GM23338 (cell line): ENCODE data around the gene HMGXB3. TPM values are rescaled to one million over a fixed set of nuclear protein-coding genes. Genes with fewer than 3 reads are reported as not detected.

Source experiments
- ATAC-seq: fragments of 200-7000 bp; cut with Tn5 transposase; 3 replicates; pipeline ENCODE4 v1.9.1; 2020
- DNase-seq: peaks from one replicate; pipeline ENCODE4 v3.0.0-alpha.2; 2015; ENCODE audit warnings: low spot score
- H2AFZ ChIP-seq: fragments of 200-600 bp; sonication (generic); 2 replicates; pipeline ENCODE4 v1.8.0; 2016; ENCODE audit warnings: antibody characterized with exemption, mild to moderate bottlenecking, moderate library complexity
- H3F3A ChIP-seq: fragments of 200-600 bp; sonication (generic); replicated peaks from 2 replicates; pipeline ENCODE4 v1.8.0; 2017; ENCODE audit warnings: antibody characterized with exemption, mixed run types, low read depth
- H3K27ac ChIP-seq: fragments of 200-600 bp; sonication (generic); 2 replicates; pipeline ENCODE4 v1.6.1; 2016; ENCODE audit warnings: low read depth
- H3K27me3 ChIP-seq: fragments of 200-600 bp; sonication (generic); 2 replicates; pipeline ENCODE4 v1.8.0; 2016; ENCODE audit warnings: mild to moderate bottlenecking, mixed run types, moderate library complexity; ENCODE audit not compliant: insufficient read depth
- H3K36me3 ChIP-seq: fragments of 200-600 bp; sonication (generic); 2 replicates; pipeline ENCODE4 v1.8.0; 2016; ENCODE audit warnings: mild to moderate bottlenecking; ENCODE audit not compliant: insufficient read depth
- H3K4me1 ChIP-seq: fragments of 200-600 bp; sonication (generic); 2 replicates; pipeline ENCODE4 v1.8.0; 2016; ENCODE audit warnings: mild to moderate bottlenecking, moderate library complexity; ENCODE audit not compliant: insufficient read depth
- H3K4me2 ChIP-seq: fragments of 200-600 bp; sonication (generic); 2 replicates; pipeline ENCODE4 v1.7.1; 2017; ENCODE audit warnings: mixed run types
- H3K4me3 ChIP-seq: fragments of 200-600 bp; sonication (generic); 2 replicates; pipeline ENCODE4 v1.6.1; 2016; ENCODE audit warnings: mixed run types
- H3K79me2 ChIP-seq: fragments of 200-600 bp; sonication (generic); replicated peaks from 2 replicates; pipeline ENCODE4 v1.8.0; 2017; ENCODE audit warnings: mild to moderate bottlenecking; ENCODE audit not compliant: insufficient read depth
- H3K9me2 ChIP-seq: fragments of 200-600 bp; sonication (generic); 2 replicates; pipeline ENCODE4 v1.8.0; 2017; ENCODE audit not compliant: insufficient read depth
- H4K20me1 ChIP-seq: fragments of 200-600 bp; sonication (generic); replicated peaks from 2 replicates; pipeline ENCODE4 v1.8.0; 2017; ENCODE audit warnings: mild to moderate bottlenecking; ENCODE audit not compliant: insufficient read depth
- H3K27ac Mint-ChIP-seq: 2 replicates; pipeline ENCODE4 v1.8.0; 2020; ENCODE audit warnings: inconsistent platforms, mild to moderate bottlenecking, moderate library complexity, mixed read lengths
- H3K27me3 Mint-ChIP-seq: 3 replicates; pipeline ENCODE4 v1.8.0; 2022; ENCODE audit warnings: low read depth, mild to moderate bottlenecking, moderate library complexity, mixed read lengths, inconsistent platforms; ENCODE audit not compliant: insufficient read depth, poor library complexity
- H3K36me3 Mint-ChIP-seq: 3 replicates; pipeline ENCODE4 v1.8.0; 2021; ENCODE audit warnings: low read depth, mild to moderate bottlenecking, inconsistent platforms, moderate library complexity, mixed read lengths
- H3K4me1 Mint-ChIP-seq: 3 replicates; pipeline ENCODE4 v1.8.0; 2020; ENCODE audit warnings: mild to moderate bottlenecking, inconsistent platforms, mixed read lengths
- H3K4me3 Mint-ChIP-seq: 3 replicates; pipeline ENCODE4 v1.8.0; 2021; ENCODE audit warnings: moderate library complexity, mild to moderate bottlenecking, inconsistent platforms, mixed read lengths
- H3K9me3 Mint-ChIP-seq: 3 replicates; pipeline ENCODE4 v1.8.0; 2020; ENCODE audit warnings: moderate library complexity, mild to moderate bottlenecking, inconsistent platforms, mixed read lengths
- EZH2 ChIP-seq: fragments of 200-600 bp; sonication (generic); IDR thresholded peaks from one replicate; pipeline ENCODE4 v1.8.0; 2017; ENCODE audit warnings: antibody characterized with exemption, mild to moderate bottlenecking, low read depth; ENCODE audit not compliant: unreplicated experiment
- JUNB ChIP-seq: IDR thresholded peaks from one replicate; pipeline ENCODE4 v1.6.1; 2016; ENCODE audit warnings: antibody characterized with exemption; ENCODE audit not compliant: unreplicated experiment
- NANOG ChIP-seq: IDR thresholded peaks from 2 replicates; pipeline ENCODE4 v1.6.1; 2016; ENCODE audit warnings: antibody characterized with exemption, borderline replicate concordance
- POLR2AphosphoS5 ChIP-seq: IDR thresholded peaks from 2 replicates; pipeline ENCODE4 v1.6.1; 2016; ENCODE audit warnings: antibody characterized with exemption, low read depth
- polyA plus RNA-seq: library from polyadenylated mRNA; unstranded; fragments of >200 nt; fragmentation: Nextera tagmentation; extraction: Ambion mirVana; gene quantifications from 2 replicates; pipeline ENCODE4 v1.2.1, GENCODE V29; 2016
- total RNA-seq: library from RNA; depleted of rRNA; stranded (reverse); fragments of >200 nt; shearing (Covaris generic); gene quantifications from 2 replicates; pipeline ENCODE4 v1.2.3, GENCODE V29; 2014
- TF ChIP-seq, protein P1 (sequence below): fragments of 250-450 bp; sonication (Bioruptor Pico); IDR thresholded peaks from 2 replicates; pipeline ENCODE4 v1.5.0; 2020; ENCODE audit warnings: mild to moderate bottlenecking, moderate library complexity
- TF ChIP-seq, protein P2 (sequence below): IDR thresholded peaks from 2 replicates; pipeline ENCODE4 v1.6.1; 2016; ENCODE audit warnings: antibody characterized with exemption

HMGXB3 gene
- total and polyA plus RNA-seq, 2 experiments from 2014 or later = 9.4 to 37.9 TPM

DNA sequence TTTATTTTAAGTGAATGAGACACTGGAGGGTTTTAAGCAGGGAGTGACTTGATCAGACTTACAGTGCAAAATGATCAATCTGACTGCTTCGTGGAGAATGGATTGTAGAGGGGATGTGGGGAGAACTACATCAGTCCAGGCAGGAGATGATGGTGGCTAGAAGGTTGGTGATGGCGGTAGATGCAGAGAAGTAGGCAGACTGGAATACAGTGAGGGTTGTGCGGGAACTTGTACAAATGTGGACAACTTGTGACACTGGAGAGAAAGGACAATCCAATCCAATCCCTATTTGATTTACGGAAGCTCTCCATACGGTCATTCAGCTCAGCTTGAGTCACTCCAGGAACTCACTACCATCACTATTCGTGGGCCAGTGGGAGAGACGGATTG is 678 bp upstream of the HMGXB3 start:
- DNase-seq (no peak), ATAC-seq (no peak)
- Histone ChIP-seq H3K4me3 (peak overlapping the region; percentile 96), H3K27ac (peak overlapping the region; percentile 97), H3F3A (peaks cover 12% of the 10 kb centered on the region; the same call in 1 of the 2 replicates), H3K4me1 (peaks cover 6% of the 10 kb centered on the region; the same call in 1 of the 2 replicates), H4K20me1 (peaks cover 20% of the 10 kb centered on the region), H3K9me2 (no peaks in the 10 kb centered on the region), H3K27me3 (no peaks in the 10 kb centered on the region), H3K36me3 (peaks cover 6% of the 10 kb centered on the region; the same call in 1 of the 2 replicates), H3K79me2 (peaks cover 38% of the 10 kb centered on the region), H3K4me2 (peak overlapping the region; percentile 86), H2AFZ (peak overlapping the region; percentile 97)
- Mint-ChIP-seq H3K36me3 (peaks cover 3% of the 10 kb centered on the region), H3K27me3 (peaks cover 5% of the 10 kb centered on the region), H3K4me1 (peaks cover 20% of the 10 kb centered on the region), H3K27ac (peak overlapping the region; percentile 95), H3K9me3 (no peaks in the 10 kb centered on the region), H3K4me3 (peak overlapping the region; percentile 91)
- TF ChIP-seq, protein P1, sequence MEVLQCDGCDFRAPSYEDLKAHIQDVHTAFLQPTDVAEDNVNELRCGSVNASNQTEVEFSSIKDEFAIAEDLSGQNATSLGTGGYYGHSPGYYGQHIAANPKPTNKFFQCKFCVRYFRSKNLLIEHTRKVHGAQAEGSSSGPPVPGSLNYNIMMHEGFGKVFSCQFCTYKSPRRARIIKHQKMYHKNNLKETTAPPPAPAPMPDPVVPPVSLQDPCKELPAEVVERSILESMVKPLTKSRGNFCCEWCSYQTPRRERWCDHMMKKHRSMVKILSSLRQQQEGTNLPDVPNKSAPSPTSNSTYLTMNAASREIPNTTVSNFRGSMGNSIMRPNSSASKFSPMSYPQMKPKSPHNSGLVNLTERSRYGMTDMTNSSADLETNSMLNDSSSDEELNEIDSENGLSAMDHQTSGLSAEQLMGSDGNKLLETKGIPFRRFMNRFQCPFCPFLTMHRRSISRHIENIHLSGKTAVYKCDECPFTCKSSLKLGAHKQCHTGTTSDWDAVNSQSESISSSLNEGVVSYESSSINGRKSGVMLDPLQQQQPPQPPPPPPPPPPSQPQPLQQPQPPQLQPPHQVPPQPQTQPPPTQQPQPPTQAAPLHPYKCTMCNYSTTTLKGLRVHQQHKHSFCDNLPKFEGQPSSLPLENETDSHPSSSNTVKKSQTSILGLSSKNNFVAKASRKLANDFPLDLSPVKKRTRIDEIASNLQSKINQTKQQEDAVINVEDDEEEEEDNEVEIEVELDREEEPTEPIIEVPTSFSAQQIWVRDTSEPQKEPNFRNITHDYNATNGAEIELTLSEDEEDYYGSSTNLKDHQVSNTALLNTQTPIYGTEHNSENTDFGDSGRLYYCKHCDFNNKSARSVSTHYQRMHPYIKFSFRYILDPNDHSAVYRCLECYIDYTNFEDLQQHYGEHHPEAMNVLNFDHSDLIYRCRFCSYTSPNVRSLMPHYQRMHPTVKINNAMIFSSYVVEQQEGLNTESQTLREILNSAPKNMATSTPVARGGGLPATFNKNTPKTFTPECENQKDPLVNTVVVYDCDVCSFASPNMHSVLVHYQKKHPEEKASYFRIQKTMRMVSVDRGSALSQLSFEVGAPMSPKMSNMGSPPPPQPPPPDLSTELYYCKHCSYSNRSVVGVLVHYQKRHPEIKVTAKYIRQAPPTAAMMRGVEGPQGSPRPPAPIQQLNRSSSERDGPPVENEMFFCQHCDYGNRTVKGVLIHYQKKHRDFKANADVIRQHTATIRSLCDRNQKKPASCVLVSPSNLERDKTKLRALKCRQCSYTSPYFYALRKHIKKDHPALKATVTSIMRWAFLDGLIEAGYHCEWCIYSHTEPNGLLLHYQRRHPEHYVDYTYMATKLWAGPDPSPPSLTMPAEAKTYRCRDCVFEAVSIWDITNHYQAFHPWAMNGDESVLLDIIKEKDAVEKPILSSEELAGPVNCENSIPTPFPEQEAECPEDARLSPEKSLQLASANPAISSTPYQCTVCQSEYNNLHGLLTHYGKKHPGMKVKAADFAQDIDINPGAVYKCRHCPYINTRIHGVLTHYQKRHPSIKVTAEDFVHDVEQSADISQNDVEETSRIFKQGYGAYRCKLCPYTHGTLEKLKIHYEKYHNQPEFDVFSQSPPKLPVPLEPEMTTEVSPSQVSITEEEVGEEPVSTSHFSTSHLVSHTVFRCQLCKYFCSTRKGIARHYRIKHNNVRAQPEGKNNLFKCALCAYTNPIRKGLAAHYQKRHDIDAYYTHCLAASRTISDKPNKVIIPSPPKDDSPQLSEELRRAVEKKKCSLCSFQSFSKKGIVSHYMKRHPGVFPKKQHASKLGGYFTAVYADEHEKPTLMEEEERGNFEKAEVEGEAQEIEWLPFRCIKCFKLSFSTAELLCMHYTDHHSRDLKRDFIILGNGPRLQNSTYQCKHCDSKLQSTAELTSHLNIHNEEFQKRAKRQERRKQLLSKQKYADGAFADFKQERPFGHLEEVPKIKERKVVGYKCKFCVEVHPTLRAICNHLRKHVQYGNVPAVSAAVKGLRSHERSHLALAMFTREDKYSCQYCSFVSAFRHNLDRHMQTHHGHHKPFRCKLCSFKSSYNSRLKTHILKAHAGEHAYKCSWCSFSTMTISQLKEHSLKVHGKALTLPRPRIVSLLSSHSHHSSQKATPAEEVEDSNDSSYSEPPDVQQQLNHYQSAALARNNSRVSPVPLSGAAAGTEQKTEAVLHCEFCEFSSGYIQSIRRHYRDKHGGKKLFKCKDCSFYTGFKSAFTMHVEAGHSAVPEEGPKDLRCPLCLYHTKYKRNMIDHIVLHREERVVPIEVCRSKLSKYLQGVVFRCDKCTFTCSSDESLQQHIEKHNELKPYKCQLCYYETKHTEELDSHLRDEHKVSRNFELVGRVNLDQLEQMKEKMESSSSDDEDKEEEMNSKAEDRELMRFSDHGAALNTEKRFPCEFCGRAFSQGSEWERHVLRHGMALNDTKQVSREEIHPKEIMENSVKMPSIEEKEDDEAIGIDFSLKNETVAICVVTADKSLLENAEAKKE = no peak
- TF ChIP-seq, protein P2, sequence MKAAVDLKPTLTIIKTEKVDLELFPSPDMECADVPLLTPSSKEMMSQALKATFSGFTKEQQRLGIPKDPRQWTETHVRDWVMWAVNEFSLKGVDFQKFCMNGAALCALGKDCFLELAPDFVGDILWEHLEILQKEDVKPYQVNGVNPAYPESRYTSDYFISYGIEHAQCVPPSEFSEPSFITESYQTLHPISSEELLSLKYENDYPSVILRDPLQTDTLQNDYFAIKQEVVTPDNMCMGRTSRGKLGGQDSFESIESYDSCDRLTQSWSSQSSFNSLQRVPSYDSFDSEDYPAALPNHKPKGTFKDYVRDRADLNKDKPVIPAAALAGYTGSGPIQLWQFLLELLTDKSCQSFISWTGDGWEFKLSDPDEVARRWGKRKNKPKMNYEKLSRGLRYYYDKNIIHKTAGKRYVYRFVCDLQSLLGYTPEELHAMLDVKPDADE = no peak
- TF ChIP-seq JUNB (no peak), NANOG (no peak), POLR2AphosphoS5 (no peak), EZH2 (no peak)
